ENCODE results near the gene B3GNT2.
"Not testable (repeated sequence)": the region's sequence is repeated elsewhere in the genome, so short reads cannot be mapped to it uniquely, and the experiment has no call there.

Gene B3GNT2

DNA sequence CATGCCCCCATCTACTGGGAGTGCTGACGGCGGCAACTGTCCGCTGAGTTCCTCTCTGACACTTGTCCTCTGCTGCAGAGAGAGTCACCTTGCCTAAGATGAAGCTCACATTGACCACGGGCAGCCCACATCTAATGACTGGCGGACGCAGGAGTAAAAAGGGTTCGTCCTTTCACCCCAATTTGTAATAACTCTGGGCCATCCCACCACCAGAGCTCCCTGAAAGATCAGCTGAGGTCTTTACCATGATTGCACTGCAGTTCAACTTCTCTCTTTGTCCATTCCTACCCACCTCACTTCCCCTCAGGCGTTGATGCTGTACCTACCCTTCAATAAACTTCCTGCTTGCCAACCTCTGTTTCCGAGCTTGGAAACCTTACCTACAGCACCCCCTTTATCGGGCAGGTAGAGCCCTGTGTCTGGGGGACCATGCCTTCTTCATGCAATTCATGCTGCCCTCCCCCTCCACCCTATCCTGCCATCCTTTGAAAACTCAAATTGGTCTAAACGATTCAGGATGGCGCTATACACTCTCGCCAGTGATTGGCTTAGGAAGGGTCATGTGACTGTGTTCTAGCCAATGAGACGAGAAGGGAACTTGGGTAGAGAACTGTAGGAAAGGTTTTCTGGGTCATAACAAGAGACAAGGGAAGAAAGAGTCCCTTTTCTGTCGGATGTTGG, 10.3 kb upstream of the B3GNT2 start:
- no peak for DNase-seq (ENCODE audit: low read depth)

DNA sequence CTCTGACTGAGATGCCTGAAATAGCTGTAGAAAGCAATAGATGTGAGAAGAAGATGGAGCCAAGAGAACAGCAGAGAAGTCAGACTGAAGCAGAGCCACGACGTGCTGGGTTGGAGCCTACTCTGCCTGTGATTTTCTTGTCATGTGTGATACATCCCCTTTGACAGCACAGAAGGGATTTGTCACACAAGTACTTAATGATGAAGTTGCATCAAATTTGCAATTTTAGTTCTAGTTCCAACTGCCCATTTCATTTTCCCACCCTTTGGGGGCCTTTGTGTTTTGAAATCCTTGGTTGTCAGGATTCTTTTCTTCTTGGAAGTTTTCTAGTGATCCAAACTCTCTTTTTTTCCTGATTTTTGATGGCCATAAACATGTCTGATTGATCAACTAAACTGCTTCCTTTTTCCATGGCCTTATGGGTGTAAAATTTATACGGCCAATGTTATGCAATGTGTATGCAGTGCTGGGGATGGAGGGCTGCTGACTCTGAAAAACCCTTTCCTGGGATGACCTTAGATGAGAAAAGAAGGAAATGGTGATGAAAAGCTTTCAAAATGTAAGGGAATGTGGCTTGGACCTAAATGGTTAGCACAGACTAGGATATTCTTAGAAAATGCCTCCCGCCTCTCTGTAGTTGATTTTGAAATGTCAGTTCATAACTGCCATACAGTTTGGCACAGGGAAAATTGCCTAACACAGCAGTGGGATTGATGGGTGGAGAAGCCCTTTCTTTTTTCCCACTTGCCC, 9.6 kb upstream of the B3GNT2 start:
- no peak for DNase-seq (ENCODE audit: low read depth)

DNA sequence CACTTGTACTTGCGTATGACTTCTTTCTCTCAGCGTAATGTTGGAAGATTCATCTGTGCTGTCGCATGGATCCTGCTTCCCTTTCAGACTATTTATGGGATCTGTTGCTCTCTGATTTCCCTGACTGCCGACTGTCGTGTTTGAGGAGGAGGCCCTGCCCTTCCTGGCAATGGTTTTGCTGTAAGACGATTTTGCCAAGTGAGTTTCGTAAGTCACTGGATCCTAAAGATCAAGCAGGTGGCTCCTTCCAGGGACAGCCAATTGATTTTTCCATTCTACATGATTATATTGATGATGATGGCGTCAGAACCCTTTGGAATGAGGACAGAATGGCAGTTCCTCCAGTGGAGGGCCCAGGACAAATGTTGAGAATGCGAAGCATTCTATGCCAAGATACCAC, 8.7 kb upstream of the B3GNT2 start:
- DNase-seq (ENCODE audit: low read depth): no peak

DNA sequence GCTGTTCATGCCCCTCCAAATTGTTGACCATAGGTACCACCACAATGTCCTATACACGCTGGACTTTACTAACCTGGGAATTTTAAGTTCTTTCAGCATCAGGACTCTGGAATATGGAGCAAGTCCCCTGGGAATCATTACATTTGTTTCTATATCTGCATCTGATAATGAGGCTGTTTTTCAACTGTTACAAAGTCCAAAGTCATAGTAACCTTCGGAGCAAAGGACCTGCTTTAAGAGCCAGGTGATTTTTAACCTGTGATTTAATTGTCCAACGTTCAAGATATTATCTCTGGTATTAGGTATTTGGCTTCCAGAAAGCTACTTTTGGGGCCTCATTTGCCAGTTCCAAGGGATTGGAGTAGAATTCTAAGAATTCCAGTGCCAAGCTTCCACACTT, 7.5 kb upstream of the B3GNT2 start:
- DNase-seq (ENCODE audit: low read depth): no peak

DNA sequence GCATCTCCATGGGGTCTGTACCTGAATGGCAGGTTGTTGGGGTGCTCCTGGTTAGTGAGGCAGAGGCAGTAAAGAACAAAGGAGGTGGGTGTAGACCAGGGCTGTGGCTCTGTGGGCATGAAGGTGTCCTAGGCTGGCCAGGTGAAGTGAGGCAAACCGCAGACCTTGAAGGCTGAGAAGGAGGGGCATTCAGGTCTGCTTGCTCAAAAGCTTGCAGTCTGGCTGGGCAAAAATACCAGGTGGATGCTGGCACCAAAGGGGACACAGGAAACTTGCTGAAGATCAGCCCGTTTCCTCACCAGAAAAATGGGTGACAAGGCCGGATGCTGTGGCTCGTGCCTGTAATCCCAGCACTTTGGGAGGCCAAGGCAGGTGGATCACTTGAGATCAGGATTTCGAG, 6.7 kb upstream of the B3GNT2 start:
- no peak for DNase-seq (ENCODE audit: low read depth)

DNA sequence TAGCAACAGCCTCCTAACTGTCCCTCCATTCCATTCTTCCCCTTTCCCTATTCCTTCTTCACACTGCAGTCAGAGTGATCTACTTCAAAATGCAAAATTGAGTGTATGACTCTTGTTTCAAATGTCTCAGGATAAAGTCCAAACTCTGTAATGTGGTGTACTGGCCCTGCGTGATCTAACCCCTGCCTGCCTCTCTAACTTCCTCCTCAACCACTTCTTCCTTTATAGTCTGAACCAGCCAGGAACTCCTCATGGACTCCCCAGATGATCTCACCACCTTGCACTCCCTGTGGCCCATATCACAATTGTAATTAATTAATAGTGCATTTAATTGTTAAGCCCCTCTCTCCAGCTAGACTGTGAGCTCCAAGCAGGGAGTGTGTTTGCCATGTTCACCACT, 3.1 kb upstream of the B3GNT2 start:
- DNase-seq (ENCODE audit: low read depth): no peak

DNA sequence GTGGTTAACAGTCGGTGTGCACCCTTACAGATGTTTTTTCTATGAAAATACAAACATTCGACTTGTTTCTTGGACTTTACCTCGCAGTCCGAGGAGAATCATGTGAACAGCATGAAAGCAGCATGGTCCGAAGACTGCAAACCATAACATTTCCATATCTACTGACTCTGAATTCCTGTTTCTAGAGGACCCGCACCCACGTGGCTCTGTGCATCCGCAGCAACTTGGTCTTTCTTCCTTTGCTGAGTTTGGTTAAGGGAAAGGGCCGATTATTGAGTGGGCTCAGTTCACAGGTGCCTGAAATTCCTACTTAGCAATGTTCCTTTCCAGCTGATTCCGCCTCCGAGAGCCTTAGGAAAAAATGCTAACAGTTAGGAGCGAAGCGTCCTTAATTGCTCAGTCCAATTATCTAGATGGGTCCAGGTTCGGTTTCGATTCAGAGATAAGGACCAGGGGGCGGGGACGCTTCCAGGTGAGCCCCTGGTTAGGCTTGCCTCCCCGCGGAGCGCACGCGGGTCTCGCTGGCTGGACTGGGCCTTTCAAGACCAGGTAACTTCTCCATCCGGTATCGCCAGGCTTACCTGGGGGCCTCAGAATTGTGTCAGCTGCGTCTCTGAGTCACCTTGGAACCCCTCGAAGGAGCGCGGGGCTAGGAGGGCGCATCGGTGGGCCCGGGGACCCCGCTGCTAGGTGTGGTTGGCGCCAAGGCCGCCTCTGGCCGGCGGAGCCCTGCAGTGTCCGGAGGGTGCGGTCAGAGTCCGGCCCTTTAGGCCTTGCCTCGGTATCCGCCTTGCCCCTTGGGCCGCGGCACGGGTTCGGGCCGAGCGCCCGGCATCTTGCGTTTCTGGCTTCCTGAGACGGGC, 1.1 kb upstream of the B3GNT2 start:
- no peak for DNase-seq (ENCODE audit: low read depth)

DNA sequence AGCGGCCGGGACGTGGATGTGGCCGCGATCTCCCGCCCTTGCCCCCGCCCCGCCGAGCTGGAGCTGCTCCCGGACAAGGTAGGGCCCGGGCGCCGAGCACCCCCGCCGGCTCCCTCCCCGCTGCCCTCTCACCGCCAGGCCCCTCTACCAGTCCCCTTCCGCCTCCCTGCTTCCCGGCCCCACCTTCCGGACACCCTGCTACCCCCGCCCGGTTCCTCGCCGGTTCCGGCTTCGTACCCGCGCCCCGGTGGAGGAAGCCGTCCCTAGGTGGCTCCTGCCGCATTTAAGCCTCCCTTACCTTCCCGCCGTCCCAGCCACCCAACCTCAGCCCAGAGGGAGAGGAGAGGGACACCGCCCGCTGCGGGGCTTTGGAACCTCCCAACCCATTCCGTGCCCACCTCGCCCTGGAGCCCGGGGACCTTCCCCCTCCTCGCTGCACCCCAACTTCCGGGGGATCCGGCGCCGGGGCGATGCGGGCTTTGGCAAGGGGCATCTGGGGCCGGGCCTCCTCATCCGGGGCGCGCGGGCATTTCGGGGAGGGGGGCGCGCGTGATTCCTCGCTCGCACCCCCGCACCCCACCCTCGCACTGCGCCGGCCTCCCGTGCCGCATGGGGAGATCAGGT, 475 bp downstream of the B3GNT2 start:
- no peak for DNase-seq (ENCODE audit: low read depth)

DNA sequence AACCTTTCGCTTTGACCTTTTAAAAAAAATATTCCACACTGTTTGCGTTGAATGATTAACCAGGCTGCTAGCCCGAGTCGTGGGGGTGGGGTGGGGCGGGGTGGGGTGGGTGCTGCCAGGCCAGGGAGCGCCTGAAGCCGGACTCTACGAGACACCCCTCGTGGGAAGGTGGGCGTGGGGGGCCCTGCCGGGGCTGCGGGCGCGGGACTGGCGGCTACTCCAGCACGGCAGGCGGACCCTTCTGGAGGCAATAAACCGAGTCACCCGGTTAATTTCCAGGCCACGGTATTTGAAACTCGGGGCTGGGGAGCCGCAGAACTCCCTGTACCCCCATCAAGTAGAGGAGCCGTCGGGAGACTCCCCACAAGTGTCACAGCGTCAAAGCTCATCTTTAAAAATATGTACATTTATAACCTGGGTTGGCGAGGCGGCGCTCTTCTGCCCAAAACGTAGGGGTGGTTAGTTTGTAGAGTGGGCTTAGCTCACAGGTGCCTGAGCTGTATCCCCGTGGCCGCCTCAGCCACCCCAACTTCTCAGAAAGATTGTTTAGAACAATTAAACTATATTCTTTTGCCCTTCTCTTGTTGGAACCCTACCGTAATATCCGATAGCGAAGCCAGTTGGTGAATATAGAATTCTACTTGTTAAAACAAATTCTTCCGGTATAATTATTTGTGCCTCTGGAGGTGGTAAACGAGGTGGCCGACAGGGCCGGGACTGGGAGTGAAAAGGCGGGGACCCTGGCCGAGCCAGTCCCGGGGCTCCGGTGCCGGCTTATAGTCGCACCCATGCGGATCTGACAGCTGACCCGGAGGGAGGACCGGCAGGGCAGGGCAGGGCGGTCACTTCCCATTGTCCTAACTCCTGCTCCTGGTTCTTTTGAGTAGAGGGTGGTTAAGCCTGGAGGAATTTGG, 1.4 kb downstream of the B3GNT2 start:
- no peak for DNase-seq (ENCODE audit: low read depth)

DNA sequence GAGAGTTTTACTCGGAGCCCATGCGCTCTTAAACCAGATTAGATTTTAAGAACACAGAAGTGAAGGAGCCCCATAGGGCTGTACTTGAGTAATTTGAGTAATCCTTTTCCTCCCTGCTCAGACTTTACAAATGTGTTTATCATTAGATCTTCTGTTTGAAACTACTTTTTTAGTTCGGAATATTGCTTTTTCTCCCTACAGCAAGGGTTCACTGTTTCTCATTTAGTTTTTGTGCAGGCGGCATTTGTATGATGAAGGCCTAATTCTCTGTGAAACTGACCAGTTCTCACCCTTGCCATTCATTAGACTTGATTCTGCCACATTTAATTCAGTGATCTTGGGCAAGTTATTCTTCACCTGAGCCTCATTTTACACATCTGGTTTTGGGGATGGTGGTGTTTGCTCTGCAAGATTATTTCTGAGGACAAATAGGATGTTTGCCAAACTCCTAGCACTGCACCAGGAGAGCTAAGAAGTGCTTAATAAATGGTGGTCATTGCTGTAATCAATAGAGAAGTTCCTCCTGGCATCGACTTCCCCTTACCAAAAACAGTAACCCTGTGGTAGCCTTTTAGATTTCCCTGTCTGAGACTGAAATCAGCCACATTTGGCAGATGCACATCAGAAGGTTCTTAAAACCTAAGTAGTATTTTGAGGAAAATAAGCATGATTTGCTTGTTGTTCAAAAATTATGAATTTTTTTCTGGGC, 2.2 kb downstream of the B3GNT2 start:
- no peak for DNase-seq (ENCODE audit: low read depth)

DNA sequence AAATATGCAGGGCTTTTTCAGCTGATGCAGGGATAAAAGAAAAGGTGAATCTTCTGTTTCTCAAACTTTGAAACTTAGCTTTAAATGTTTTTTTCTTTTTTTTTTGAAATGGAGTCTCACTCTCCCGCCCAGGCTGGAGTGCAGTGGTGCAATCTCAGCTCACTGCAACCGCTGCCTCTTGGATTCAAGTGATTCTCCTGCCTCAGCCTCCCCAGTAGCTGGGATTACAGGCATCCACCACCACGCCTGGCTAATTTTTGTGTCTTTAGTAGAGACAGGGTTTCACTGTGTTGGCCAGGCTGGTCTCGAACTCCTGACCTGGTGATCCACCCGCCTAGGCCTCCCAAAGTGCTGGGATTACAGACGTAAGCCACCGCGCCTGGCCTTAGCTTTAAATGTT, 2.9 kb downstream of the B3GNT2 start:
- not testable (repeated sequence) for DNase-seq (ENCODE audit: low read depth)

DNA sequence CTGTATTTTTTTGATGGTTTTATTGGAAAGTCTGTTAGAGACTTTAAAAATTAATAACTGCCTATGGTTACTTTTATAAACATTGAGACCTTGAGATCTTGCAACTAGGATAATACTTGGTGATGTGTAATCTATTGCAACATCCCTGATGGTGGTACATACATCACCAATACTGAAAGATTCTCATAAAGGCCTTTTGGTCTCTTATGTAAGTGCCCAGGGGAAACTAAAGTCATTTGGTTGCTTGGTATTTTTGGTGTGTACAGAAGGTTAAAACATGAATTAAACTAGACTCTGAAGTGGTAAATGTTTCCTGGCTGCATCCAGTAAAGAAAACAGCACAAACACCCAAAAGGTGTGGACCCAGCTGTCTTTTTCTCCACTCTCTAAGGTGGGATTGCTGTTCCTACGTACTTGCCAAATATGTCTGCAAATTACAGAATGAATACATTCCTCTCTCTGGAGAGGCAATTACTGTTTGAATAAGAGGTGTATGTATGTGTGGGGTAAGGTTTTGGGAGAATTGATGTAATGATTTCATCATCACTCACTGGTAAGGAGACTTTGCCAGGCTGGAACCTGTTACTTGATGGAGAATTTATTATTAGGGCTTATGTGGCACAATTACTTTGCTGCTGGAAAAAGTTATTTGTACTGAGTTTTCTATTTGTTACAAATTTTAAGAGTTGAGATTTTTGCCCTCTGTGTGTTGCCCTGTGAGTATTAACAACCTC, 3.6 kb downstream of the B3GNT2 start:
- DNase-seq (ENCODE audit: low read depth): no peak

DNA sequence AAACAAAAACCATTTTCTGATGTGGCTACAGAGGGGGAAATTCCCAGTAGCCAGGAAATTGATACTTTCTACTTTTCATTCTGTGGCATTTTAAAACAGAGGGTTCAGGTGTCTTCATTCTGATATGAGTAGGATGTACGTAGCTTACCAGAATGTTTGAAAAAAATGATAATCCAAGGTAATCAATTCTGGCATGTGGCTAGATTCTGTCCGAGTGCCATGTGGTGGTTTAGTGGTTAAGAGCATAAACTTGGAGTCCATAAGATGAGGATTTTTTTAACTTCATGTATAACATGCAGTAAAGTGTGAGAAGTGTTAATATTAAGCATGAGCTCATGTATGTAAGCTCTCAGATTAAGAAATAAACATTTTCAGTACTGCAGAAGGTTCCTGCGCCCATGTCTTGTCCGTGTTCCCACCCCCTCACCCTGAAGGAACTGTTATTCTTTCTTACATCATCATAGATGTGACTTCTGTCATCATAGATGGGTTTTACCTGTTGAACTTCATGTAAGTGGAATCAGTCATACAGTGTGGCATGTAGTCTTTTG, 4.5 kb downstream of the B3GNT2 start:
- DNase-seq (ENCODE audit: low read depth): no peak

DNA sequence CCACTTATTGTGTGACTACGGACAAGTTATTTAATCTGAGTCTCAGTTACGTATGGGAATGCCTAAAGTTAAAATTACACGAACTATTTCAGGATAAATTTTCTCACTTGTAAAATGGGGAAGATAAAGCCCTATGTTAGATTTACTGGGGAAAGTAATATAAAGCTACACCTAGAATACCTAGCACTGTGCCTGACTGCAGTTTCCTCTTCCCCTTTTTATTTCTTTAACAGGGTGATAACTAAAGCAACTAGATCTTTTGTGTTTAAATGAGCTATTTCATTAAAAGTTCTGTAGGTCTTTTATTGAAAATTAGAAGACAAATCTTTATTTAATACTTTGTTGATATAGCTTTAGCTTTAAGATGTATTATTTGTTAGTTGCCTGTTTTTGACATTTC, 5.0 kb downstream of the B3GNT2 start:
- DNase-seq (ENCODE audit: low read depth): no peak

DNA sequence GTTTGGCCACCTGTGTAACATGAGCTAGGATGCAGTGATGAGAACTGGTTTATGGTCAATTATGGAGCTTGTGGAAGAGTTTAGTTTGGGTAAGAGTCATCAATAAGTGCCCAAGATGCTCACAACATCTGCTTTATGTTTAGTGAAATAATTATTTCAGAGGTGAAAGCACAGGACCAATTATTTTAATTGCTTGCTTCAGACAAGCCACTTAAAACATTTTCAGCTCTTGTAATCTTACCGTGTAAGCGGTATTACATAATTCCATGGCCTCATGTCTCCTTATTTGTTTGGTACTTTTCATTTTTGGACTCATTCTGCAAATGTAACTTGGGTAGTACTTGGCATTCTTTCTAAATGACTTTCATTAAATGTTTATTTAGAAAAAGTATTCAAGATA, 5.4 kb downstream of the B3GNT2 start:
- DNase-seq (ENCODE audit: low read depth): no peak

DNA sequence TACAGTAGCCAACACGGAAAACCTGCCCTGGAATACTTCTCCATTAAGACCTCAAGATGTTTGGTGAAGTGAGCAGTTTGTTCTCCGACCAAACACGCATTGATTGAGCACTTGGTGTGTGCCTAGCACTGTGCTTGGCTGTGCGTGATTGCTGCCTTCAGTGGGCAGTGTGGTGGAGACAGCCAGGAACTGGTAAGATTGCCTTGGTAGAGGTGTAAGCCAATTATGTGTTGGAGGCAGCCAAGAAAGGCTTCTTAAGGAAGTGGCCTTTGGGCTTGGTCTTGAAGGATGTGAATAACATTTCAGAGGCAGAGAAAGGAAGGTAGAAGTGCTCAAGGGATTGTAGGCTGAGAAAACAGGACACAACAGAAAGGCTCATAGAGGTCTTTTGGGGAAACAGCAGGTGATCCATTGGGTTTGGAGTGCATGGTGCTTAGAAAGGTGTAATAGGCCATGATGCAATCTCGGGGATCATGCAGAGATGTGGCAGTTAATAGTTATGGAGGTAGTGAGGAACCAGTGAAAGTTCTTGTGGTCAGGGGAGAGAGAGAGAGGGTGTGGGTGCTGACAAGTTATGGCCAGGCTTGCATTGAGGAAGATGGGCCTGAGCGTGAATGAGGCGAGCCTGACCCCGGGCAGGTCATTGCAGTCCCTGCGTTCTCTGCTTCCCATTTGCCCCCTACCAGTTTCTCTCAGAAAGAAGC, 6.3 kb downstream of the B3GNT2 start:
- DNase-seq (ENCODE audit: low read depth): no peak

DNA sequence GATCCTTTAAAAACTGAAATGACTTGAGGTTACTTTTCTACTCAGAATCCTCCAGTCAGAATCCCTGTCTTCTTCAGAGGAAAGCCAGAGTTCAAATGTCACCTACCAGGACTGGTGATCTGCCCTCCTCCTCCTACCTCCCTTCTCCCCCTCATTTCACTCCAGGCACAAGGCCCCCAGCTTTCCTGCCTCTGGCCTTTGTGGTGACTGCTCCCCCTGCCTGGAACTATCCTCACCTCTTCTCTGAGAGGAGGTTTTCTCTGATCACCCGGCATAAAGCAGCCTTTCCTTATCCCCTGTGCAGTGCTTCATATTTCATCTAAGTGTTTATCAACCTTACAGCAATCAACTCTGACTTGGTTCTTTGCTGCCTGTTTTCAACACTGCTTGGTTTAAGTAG, 6.8 kb downstream of the B3GNT2 start:
- no peak for DNase-seq (ENCODE audit: low read depth)

DNA sequence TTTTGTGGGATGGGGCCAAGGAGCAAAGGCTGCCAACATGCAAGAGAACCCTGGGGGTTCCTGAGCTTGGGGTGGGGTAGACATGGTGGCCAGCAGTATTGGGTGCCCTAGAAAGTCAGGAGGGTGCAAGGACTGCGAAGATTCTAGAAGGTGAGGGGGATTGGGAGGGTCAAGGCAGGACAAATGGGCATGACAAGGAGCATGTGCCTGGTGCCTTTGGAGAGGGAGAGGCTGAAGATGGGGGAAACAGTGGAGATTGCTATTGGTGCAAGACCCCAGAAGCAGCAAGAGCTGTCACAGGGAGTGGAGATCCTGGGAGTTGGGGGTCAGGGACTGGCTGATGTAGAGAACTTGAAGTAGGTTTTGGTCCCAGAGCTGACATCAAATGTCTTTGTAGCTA, 7.5 kb downstream of the B3GNT2 start:
- DNase-seq (ENCODE audit: low read depth): no peak

DNA sequence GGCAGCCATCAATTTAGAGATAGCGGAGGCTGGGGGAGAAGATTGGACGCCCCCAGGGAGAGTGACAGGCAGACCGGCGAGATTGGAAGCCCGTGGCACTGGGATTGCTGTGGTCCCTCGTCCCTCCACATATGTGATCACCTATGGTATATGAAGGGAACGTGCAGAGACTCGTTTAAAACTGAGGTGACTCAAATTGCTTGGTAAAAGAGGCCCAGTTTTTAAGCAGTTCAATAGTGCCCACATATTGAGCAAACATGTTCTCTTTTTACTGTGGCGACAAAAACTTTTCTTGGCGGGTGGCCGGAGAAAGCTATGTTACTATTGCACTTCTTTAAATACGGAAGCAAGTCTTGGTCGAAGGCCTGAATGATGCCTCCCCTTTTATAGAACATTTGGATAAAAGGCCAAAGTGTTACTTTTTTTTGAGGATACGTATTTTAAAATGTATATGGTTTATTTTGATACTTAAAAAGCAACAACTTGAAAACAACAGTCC, 9.1 kb downstream of the B3GNT2 start:
- no peak for DNase-seq (ENCODE audit: low read depth)

Measured in stromal cell of bone marrow (primary cell).